Bronchial epithelial cell (primary cell): ENCODE results near the gene CNOT2. TPM values are rescaled to one million over a fixed set of nuclear protein-coding genes. Genes with fewer than 3 reads are reported as not detected.

Source experiments
- DNase-seq: peaks from one replicate; pipeline ENCODE4 v3.0.0-alpha.2; 2010; ENCODE audit warnings: low read depth
- FAIRE-seq: peaks from 2 replicates; lab custom pipeline; 2011; peaks lifted over from hg19 to GRCh38; lab: Jason Lieb, UNC
- H3K27me3 ChIP-seq: 2 replicates; pipeline ENCODE4 v1.5.1; 2011; ENCODE audit warnings: low read length; ENCODE audit not compliant: control insufficient read depth, insufficient read depth
- H3K36me3 ChIP-seq: 2 replicates; pipeline ENCODE4 v1.5.1; 2011; ENCODE audit warnings: low read length; ENCODE audit not compliant: control insufficient read depth, insufficient read depth
- H3K4me3 ChIP-seq: 2 replicates; pipeline ENCODE4 v1.5.1; 2011; ENCODE audit warnings: mild to moderate bottlenecking, low read depth, low read length, control low read depth
- total RNA-seq: library from RNA; depleted of rRNA; stranded (reverse); fragments of >200 nt; gene quantifications from 2 replicates; pipeline ENCODE4 v1.2.1, GENCODE V29; 2014
- TF ChIP-seq, protein P1 (sequence below): IDR thresholded peaks from 2 replicates; pipeline ENCODE4 v1.5.1; 2011; ENCODE audit warnings: mild to moderate bottlenecking, moderate library complexity, low read length, control low read depth, inconsistent platforms; ENCODE audit not compliant: insufficient read depth, severe bottlenecking

Gene CNOT2
- total RNA-seq, 1 donor from 2014 or later = 116 TPM

- H3K27me3 ChIP-seq = peaks cover 17% of the 10 kb centered on the region
- TF ChIP-seq, protein P1, sequence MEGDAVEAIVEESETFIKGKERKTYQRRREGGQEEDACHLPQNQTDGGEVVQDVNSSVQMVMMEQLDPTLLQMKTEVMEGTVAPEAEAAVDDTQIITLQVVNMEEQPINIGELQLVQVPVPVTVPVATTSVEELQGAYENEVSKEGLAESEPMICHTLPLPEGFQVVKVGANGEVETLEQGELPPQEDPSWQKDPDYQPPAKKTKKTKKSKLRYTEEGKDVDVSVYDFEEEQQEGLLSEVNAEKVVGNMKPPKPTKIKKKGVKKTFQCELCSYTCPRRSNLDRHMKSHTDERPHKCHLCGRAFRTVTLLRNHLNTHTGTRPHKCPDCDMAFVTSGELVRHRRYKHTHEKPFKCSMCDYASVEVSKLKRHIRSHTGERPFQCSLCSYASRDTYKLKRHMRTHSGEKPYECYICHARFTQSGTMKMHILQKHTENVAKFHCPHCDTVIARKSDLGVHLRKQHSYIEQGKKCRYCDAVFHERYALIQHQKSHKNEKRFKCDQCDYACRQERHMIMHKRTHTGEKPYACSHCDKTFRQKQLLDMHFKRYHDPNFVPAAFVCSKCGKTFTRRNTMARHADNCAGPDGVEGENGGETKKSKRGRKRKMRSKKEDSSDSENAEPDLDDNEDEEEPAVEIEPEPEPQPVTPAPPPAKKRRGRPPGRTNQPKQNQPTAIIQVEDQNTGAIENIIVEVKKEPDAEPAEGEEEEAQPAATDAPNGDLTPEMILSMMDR = no peak
- FAIRE-seq = no peak
- no peaks in the 10 kb centered on the region for H3K36me3 ChIP-seq
- peak overlapping the region; percentile 45 for H3K4me3 ChIP-seq
- DNase-seq = peak; percentile 25
These were observed 123.5 kb downstream of the CNOT2 start for GRCh38 chr12:70366581-70367257.

- no peak for FAIRE-seq
- TF ChIP-seq, protein P1 = no peak
- Histone ChIP-seq H3K4me3 (peak overlapping the region; percentile 45), H3K27me3 (peaks cover 17% of the 10 kb centered on the region), H3K36me3 (no peaks in the 10 kb centered on the region)
- no peak for DNase-seq
These were observed 124.3 kb downstream of the CNOT2 start for GRCh38 chr12:70367258-70368141.

DNA sequence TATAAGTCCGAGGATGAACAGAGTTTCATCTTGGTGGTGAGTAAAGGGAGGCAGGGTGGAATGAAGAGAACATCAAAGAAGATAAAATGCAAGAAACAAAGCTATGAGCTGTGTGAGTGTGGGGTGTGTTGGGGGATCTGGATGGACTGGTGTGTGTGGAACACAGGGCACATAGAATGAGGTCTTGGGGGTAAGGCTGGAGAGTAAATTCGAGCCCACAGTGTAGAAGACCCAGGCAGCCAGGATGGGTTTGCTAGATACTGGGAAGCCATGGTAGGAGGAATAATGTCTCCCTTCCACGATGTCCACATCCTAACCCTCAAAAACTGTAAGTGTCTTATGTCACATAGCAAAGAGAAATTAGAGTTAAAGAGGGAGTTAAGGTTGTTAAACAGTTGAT, 129.6 kb downstream of the CNOT2 start:
- Histone ChIP-seq H3K27me3 (no peaks in the 10 kb centered on the region), H3K36me3 (no peaks in the 10 kb centered on the region), H3K4me3 (no peak overlapping the region)
- DNase-seq (no peak), FAIRE-seq (no peak)
- TF ChIP-seq, protein P1 = no peak

DNA sequence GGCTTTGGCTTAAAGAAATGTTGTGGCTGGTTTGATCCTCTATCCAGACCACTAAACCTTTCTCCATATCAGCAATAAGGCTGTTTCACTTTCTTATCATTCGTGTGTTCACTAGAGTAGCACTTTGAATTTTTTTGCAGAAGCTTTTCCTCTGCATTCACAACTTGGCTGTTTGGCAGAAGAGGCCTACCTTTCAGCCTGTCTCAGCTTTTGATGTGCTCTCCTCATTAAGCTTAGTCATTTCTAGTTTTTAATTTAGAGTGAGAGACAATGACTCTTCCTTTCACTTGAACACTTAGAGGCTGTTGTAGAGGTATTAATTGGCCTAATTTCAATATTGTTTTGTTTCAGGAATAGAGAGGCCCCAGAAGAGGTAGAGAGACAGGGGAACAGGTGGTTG, 136.6 kb downstream of the CNOT2 start:
- Histone ChIP-seq H3K36me3 (no peaks in the 10 kb centered on the region), H3K4me3 (no peak overlapping the region), H3K27me3 (no peaks in the 10 kb centered on the region)
- no peak for DNase-seq
- FAIRE-seq = no peak
- TF ChIP-seq, protein P1 = no peak

DNA sequence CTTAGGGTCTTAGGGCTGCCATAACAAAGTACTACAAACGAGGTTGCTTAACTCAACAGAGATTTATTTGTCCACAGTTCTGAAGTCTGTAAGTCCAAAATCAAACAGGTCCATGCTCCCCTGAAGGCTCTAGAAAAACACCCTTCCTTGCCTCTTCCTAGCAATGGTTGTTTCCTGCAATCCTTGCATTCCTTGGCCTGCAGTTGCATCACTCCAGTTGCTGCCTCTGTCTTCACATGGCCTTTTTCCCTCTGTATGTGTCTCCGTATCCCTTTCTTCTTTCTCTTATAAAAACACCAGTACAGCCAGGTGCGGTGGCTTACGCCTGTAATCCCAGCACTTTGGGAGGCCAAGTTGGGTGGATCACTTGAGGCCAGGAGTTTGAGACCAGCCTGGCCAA, 140.3 kb downstream of the CNOT2 start:
- TF ChIP-seq, protein P1 = no peak
- no peak overlapping the region for H3K4me3 ChIP-seq
- FAIRE-seq = peak; percentile 50
- DNase-seq = no peak
- H3K36me3 ChIP-seq = no peaks in the 10 kb centered on the region
- no peaks in the 10 kb centered on the region for H3K27me3 ChIP-seq
